HEK293T (cell line): ENCODE measurements around the gene CRNN.

Experiments
- BHLHE40 ChIP-seq: fragments of 450-650 bp; IDR thresholded peaks from 2 replicates; pipeline ENCODE4 v1.6.1; 2016; ENCODE audit warnings: mild to moderate bottlenecking, moderate library complexity, borderline replicate concordance
- FOXA1 ChIP-seq: fragments of 450-650 bp; IDR thresholded peaks from 2 replicates; pipeline ENCODE4 v1.6.1; 2016; ENCODE audit warnings: mild to moderate bottlenecking
- LEF1 ChIP-seq: fragments of 450-650 bp; IDR thresholded peaks from 2 replicates; pipeline ENCODE4 v1.6.1; 2017; ENCODE audit warnings: mild to moderate bottlenecking, borderline replicate concordance
- SUZ12 ChIP-seq: fragments of 450-650 bp; IDR thresholded peaks from 2 replicates; pipeline ENCODE4 v1.6.1; 2016; ENCODE audit warnings: mild to moderate bottlenecking

DNA sequence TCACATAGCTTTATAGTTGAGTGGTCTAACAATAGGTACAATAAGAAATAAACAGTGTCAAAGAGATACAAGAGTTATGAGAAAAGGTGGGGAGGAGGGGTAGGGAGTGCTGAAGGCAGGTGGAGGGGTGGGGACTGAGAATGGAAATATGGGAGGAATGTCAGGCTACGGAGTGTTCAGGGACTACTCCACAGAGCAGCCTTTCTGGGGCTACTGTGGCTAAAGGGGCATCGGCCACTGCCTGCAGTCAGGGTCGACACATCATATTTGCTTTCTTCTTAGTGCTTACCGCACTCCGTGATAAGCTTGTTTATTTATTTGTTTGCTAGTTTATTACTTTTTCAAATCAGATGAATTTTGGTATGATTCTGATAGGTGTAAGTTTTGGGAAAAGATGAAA, 34.4 kb upstream of the CRNN start:
- TF ChIP-seq SUZ12, result no peak
- no peak for TF ChIP-seq LEF1
- no peak for TF ChIP-seq BHLHE40
- TF ChIP-seq FOXA1, result no peak
